Brain pericyte (primary cell): ENCODE data around the gene RIMBP2.

Source experiments
- DNase-seq: peaks from one replicate; pipeline ENCODE4 v3.0.0-alpha.2; 2012; ENCODE audit warnings: low read depth, low spot score

The RIMBP2 gene

GRCh38 chr12:130737731-130738130 is 21.6 kb upstream of the RIMBP2 start:
- no peak for DNase-seq

DNA sequence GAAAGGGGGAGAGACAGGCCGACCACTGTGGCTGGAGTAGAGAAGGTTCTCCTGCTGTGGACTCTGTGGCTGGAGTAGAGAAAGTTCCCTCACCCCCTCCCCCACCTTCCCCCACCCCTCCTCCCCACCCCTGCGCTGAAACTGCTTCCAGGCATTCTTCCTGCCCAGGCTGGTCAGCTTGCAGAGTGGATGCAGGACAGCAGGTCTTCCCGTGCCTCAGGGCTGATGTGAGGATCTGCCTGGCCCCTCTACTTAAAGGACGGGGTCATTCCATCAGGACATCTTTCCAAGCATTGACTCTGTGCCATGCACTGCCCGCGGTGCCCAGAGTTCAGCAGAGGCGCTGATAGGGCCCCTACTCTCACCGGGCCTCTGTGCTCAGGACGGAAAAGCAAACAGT is 13.2 kb upstream of the RIMBP2 start:
- no peak for DNase-seq

GRCh38 chr12:130728158-130729058 is 12.3 kb upstream of the RIMBP2 start:
- DNase-seq: no peak

DNA sequence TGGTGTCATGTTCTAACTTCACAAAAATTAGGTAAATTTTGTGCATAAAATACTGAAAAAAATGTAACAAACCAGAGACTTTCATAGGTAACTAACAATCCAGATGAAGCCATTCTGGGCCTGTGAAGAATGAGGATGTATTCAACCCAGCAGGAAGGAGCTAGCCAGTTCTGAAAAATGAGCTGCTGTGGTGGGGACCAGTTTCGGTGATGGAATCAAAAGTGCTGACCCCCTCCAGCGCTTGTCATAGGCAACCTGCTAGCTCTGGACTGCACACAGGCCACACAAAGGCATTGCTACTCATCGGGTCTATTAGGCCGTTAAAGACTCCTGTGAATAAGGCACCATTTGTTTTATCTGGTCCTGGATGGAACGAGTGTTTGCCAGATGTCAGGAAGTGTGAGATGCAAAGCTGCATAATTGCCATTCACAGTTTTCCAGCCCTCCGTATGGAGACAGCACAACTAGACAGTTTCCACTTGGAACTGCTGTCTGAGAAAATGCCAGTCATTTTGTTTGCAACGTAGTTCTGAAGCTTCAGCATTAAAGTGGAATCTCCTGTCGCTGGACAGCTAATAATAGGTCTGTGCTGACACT is 3.3 kb upstream of the RIMBP2 start:
- DNase-seq: no peak

GRCh38 chr12:130717752-130718151 is 1.7 kb upstream of the RIMBP2 start:
- DNase-seq: no peak

GRCh38 chr12:130716969-130717366 is 869 bp upstream of the RIMBP2 start:
- no peak for DNase-seq

DNA sequence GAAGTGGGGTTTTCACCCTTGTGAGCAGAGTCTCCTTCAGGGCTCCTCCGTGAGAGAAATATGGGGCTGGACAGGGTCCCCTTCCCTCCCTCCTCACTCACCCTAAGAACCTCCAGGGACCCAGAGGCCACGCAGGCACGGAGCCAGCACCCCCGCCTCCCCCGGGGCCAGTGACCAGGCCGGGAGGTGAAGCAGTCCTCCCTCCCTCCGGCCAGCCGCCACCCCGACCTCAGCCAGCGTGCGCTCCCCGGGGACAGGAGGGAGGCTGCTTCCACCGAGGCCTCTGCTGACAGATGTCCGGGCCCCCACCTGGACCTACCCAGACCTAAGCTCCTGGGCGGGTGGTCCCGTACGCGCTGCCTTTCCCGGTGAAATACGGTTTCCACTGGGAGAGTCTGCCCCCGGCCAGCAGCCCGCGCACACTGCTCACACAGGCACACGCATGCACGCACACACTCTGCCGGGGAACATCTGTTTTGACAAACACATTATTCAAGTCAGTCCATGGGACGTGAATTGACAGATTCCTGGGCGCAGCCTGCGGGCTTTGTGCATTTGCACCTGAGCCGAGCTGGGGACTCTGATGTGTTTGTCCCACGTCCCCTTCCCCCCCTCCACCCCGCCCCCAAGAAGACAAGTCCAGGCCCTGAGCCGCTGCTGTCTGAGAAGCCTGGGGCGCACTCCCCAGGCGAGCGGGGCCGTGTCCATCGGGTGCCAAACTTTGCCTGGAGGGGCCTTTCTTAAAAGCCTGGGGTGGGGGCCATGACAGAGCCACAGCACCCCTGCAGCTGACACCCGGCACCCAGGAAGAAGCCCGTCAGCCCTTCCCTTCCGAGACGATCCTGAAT is 725 bp downstream of the RIMBP2 start:
- DNase-seq: no peak

DNA sequence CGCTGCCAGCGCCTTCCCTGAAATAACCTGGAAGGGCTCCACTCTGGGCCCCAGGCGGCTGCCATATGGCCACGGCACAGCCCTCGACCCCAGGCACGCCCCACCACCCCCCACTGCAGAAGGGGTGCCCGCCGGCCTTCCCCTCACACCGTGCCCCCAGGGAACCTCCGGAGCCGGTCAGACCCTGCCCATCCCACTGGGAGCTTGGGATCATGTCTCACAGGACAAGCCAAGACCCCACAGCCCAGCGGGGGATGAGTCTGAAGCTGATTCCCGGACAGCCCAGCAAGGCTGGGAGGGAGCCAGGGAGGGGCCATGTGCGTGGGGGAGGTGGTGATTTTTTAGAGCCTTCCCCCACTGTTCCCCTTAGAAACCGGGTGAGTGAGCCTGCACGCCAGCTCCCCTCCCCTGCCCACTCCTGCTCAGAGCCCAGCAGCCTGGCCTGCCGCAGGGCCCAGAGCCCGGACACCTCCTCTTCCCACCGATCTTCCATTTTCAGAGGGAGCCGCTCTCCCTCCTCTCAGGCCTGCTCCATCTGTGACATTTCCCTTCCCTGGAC is 1.4 kb downstream of the RIMBP2 start:
- DNase-seq: no peak

DNA sequence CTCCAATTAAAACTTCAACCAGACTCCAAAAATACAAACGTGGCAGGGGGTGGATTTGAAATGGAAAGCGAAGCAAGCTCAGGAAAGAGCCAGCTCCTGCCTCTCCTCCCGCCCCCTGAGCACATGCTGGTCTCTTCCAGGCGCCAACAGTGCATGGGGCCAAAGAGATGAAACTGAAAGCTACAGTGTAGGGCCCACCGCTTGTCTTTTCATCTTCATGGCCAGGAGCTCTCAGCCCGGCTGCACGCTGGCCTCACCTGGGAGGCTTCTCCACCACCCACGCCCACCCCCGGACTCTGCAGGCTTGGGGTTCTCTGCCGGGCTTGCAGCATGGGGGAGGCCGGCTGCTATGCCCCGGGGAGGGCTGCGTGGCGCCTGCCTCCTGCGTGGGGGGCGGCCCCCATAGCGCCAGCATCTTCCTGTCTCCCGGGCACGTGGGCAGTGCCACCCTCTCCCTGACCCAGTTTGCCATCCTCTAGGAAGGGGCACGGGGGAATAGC is 2.0 kb downstream of the RIMBP2 start:
- DNase-seq: no peak

GRCh38 chr12:130713581-130713991 is 2.5 kb downstream of the RIMBP2 start:
- no peak for DNase-seq

- DNase-seq: no peak
These were observed 3.6 kb downstream of the RIMBP2 start for GRCh38 chr12:130712346-130713065.

DNA sequence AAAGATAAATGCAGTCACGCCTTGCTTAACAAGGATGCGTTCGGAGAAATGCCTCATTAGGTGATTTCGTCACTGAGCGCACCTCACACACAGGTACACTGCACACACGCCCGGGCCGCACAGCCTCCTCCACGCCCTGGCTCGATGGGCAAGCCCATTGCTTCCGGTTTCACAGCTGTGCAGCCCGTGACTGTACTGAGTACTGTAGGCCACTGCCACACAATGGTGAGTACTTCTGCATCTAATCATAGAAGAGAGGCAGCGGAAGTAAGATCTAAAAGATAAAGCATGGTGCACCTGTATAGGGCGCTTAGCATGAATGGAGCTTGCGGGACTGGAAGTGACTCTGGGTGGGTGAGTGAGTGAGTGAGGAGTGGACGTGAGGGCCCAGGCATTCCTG is 4.3 kb downstream of the RIMBP2 start:
- DNase-seq: no peak

DNA sequence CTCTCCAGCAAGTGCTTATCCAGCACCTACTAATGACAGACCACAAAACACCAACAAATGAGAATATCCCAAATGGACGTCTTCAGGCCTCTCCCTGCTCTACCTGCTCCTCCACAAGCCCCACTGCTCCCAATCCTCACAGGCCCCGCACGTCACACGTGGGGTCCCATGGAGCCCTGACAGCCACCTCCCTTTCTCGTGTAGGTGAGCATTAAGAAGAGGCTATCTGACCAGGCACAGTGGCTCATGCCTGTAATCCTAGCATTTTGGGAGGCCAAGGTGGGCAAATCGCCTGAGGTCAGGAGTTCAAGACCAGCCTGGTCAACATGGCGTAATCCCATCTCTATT is 5.4 kb downstream of the RIMBP2 start:
- DNase-seq: no peak

DNA sequence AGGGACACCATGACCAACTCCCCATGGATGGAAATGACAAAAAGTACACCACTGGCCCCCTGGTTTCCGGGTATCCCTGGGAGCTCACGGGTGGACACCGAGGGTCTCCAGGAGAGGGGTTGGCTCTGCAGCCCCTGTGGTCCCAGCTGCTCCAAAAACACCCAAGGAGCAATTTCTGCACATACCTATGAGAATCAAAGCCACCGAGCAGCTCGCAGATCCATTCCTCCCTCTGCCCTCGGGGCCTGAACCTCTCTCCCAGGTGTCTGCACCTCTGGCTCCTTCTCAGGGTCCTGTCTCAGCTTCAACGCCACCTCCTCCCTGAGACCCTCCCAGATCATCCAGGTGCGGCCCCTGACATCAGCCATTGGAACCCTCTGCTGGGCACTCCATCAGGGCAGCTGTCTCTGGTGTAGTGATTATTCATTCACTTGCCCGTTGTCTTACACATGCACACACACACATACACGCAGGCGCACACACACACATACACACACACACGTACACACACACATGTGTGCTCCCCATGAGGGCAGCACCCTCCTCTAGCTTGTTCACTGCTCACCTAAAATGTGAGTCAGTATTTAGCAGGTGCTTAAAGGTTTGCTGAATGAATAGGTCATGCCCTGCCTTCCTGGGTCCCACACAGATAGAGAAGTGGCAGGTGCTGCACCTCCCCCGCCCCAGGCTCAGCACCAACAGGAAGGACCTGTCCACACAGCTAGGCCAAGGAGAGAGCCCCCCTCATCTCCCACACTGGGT is 5.9 kb downstream of the RIMBP2 start:
- DNase-seq: no peak

DNA sequence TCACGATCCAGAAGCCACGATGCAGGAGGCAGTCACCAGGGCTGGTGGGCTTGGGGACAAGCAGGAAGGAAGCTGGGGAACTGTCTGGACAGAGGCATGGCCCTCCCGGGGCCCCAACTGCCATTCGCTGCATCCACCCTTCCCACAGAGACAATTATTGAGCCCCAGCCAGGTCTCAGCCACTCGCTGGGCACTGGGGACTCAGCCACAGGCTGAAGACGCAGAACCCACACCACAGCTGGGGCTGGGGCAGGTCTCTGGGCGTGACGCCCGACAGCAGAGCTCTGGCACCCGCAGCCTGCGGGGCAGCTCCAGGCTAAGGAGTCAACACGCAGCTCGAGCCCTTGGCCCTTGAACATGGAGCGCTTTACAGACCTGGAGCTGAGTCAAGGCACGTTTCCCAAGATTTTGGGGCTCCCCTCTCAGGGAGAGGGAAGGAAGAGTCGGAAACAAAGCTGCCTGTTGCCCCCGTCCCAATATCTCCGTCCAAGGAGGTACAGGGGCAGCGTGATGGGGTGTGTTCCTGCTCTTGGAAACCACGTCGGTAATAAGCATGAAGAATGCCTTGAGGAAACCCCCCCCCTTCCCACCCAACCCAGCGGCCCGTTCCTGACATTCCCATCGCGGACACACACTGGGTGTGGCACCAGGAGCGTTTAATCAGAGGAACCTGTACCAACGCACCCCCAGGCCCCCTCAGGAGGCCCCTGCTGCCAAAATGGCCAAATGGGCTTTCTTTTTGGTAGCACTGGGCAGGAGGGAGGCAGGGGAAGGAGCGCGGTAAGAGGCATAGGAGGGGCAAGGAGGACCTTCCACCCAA is 6.7 kb downstream of the RIMBP2 start:
- no peak for DNase-seq

DNA sequence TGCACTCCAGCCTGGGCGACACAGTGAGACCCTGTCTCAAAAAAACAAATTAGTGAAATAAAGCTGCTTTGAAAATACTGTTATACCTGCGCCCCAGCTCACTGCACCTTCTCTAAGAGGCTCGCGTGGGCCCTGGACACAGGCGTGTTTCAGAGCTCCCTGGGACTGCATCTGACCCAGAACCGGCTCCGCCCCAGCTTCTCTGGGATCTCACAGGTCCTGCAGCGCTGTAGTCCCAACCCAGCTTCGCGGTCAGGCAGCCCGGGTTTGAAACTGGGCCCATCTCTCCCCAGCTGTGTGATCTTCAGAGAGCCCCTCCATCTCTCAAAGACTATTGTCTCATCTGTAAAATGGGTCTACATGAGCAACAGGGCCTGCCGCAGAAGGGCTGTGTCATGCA is 7.5 kb downstream of the RIMBP2 start:
- no peak for DNase-seq

- no peak for DNase-seq
These were observed 8.6 kb downstream of the RIMBP2 start for GRCh38 chr12:130707571-130707891.

DNA sequence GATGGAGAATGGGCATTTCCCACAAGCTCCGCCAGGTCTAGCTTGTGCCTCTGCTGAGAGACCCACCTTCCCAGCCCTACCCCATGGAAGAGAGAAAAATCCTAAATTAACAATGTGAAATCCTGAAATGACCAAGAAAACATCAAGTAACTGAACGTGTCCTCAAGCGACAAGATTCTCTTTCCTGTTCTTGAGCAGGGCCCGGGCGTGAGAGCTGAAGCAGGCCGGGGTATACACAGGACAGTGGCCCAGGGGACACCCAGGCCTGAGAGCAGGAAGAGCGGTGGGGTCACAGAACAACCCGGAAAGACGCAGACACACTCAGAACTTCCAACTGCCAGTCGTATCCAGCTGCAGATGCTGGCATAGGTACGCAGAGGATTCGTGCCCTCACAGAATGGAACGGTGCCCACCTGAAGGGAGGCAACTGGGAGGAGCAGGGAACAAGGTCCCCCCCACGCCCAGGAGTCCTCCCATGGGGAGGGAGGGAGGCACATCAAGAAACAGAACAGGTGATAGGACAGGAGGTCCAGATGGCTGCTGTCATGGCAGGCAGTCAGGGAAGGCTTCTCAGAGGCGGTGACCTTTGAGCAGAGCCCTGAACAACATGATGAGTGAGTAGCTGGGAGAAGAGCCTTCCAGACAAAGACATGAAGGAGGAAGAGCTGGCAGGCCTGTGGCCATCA is 9.1 kb downstream of the RIMBP2 start:
- no peak for DNase-seq

DNA sequence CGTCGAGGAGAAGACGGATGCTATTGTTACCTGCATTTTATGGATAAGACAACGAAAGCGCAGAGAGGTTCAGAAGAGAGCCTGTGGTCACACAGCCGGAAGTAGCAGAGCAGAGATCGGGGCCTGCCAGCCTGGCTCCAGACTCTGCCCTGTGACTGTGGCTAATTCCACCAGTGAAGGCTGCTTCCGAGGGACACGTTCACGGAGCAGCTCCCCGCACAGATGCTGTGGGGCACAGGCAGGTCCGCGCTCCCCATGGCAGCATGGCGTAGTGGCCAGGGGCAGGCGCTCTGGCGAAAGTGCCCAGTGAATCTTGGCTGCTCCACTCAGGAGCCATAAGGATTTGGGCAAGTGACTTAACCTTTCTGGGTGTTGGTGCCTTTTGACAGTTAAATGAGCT is 9.8 kb downstream of the RIMBP2 start:
- no peak for DNase-seq
